GM23248 (cell line): ENCODE measurements around the gene LPP.

Source experiments
- EZH2 ChIP-seq: fragments of 200-600 bp; sonication (generic); IDR thresholded peaks from 2 replicates; pipeline ENCODE4 v1.6.1; 2018; ENCODE audit warnings: antibody characterized with exemption, mild to moderate bottlenecking; ENCODE audit not compliant: insufficient read depth, poor library complexity, severe bottlenecking
- EZH2phosphoT487 ChIP-seq: fragments of 200-600 bp; sonication (generic); IDR thresholded peaks from 2 replicates; pipeline ENCODE4 v1.6.1; 2018; ENCODE audit warnings: antibody characterized with exemption, moderate library complexity, mild to moderate bottlenecking, low read depth; ENCODE audit not compliant: insufficient read depth

- TF ChIP-seq EZH2 (no peak), EZH2phosphoT487 (no peak)
Measured at GRCh38 chr3:188559072-188559429, 405.1 kb downstream of the LPP start.
